Fibroblast of skin of right biceps (primary cell): Measurements from ENCODE around the gene LTB4R2.

ENCODE experiments used
- DNase-seq: peaks from one replicate; pipeline ENCODE4 v3.0.0-alpha.2; 2013

Gene LTB4R2, protein sequence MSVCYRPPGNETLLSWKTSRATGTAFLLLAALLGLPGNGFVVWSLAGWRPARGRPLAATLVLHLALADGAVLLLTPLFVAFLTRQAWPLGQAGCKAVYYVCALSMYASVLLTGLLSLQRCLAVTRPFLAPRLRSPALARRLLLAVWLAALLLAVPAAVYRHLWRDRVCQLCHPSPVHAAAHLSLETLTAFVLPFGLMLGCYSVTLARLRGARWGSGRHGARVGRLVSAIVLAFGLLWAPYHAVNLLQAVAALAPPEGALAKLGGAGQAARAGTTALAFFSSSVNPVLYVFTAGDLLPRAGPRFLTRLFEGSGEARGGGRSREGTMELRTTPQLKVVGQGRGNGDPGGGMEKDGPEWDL

GRCh38 chr14:24309538-24310264 lies at the start of gene LTB4R2:
LTB4R2 (plus strand) TSS chr14:24310140; CDS start chr14:24310665, 525 bp downstream.
- DNase-seq: no peak

DNA sequence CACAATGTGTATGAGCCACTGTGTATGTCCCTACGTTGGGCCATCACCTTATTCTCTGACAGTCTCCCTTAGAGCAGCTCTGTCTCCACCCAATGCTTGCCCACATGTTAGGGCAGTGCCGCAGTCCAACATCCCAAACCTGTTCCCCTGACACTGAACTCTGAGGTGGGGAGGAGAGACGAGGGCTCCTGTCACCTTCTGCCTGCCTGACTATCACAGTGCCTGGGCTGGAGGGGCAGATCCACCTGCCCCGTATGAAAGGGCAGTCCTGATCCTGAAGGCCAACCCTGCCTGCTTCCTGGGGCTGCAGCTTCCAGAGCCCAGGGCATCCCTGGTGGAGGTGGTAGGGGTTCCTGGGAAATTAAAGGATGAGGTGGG lies 49.2 kb upstream of the LTB4R2 start:
- no peak for DNase-seq

DNA sequence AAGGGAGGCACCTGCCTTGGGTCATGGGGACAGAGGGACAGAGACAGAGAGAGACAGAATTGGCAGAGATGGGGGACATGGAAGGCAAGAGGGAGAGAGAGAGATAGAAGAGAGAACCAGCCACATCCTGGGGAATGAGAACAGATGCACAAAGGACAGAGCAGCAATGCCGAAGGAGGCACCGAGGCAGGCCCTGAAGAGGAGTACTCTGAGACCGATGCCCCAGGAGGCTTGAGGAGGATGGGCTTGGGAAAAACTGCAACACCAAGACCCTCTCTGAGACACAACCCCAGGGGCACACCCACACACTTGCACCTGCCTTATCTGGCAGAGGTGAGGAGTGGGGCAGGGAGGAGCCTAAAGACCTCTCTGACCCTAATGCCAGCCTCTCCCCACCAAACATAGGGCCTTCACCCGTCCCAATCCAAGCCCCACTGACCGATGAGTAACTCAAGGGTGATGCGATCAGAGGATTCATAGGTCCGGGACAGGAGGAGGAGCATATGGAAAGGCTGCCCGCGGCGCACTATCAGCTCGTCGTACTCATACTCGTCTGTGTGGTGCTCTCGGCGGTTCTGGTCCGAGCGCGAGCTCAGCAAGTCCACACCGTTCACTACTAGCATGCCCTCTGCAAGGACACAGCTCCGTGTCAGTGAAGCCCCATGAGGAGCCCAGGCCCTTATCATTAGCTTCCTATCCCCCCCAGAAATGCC lies 48.5 kb upstream of the LTB4R2 start:
- no peak for DNase-seq

GRCh38 chr14:24261969-24262327 lies 48.0 kb upstream of the LTB4R2 start:
- no peak for DNase-seq

DNA sequence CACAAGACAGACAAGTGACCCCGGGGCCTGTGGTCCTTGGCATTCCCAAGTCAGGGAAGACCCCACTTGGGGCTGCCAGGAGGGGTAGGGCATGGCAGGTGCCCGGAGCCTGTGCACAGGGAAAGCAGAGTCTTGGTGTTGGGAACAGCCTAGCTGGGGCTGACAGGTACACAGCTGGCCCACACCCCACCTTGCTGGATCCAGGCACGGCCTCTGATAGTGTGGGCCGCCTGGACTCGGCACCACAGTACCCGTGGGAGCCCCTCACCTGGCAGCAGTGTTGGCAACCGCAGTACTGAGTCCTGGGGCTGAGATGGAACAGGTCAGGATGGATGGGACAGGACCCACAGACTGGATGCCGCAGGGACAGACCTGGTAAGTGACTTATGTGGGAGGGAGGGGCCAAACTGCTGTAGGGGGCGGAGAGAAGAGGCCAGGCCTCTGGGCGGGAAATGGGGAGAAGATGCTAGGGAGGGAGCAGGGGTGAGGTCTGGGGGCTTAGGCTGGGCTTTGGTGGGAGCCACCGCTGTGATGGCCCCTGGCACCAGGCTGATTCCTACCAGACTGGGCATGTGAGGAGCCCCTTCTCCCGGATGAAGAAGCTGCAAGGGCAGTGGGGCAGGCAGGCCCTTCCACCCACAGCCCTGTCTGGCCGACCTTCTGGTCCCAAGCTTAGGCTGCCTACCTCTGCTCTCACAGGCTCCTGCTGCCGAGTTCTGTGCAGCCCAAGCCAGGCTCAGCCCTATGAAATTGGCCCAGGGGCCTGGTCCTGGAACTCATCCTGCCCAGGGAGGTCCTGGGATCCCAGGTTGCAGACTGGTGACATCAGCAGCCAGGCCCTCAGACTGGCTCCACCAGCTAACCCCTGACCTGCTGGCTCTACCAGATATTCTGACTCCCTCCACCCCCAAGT lies 46.9 kb upstream of the LTB4R2 start, which contains the start of gene TGM1:
Gene TGM1, minus strand, starts transcription at position 357 of the 913 bp plus-strand sequence. CDS start 825 bp downstream, outside the sequence.
- DNase-seq: no peak

DNA sequence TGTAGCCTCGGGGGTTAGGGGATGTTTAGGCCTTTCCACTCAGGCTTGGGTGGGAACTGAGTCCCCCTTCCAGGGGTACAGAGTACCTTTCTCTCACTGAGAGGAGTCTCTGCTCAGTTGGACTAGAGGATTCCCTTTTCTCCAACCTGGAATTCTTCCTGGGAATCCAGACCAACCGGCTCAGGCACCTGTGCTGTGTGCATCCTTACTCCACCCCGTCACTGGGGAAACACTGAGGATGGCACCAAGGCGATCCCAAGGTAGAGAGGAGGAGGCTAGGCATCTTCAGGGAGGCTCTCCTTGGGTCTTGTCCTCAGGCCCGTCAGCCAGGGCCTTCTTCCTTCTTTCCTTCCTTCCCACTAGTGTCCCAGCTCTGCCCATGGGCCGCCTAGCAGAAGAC lies 46.1 kb upstream of the LTB4R2 start:
- no peak for DNase-seq

DNA sequence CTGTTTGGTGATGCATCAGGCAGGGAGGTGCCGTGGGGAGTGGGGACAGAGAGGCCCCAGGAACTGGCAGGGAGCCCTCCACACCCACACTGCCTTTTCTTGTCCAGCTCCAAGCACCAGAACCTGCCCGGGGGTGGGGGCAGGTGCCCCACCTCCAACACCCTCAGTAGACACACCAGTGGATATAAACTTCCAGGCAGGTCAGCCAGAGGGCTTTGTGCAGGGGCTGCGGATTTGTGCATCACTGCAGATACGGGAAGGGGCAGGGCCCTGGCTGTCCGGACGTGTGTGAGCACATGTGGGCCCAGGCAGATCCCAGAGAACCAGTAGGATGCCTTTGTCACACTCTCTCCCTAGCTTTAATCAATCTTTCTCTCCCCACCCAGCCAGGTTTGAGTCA lies 45.6 kb upstream of the LTB4R2 start:
- DNase-seq: no peak

DNA sequence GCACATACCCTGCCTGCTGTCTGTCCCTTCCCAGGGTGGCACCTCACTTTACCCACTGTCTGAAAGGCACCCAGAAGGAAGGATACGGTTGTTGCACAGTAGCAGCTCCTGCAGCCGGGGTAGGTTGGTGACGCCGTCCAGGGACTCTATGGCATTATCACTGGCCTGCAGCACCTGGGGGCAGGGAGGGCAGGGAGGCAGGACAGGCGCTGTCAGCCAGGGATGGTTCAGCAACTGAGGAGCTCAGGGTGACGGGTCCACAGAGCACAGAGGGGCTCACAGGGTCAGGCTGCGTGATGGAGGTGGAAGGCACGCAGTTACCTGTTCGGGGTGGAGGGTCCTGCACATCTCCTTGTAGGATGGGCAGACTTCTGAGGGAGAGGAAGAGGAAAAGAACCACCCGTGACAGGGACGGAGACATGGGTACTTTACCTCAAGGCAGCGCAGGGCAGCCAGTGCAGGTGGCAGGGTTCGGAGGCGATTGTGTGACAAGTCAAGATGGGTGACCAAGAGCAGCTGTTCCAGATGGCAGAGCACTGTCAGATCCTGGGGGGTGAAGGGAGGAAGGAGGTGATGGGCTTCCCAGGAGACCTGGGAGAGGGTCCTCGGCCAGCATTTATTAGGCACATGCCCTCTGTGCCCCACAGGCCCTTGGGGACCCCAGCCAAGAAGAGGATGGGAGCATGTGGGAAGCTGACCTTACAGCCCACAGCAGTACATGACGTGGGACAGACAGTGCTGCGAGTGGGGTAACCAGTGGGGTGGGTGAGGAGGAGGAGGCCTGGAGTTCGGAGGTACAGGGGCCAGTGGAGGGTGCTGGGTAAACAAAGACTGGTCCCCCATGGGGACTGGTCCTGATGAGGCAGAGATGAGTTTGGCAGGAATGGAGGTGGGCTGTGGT lies 43.3 kb upstream of the LTB4R2 start:
- no peak for DNase-seq

- DNase-seq: no peak
Measured at GRCh38 chr14:24267516-24267915, 42.4 kb upstream of the LTB4R2 start.

GRCh38 chr14:24268225-24268624 lies 41.7 kb upstream of the LTB4R2 start:
- DNase-seq: no peak

DNA sequence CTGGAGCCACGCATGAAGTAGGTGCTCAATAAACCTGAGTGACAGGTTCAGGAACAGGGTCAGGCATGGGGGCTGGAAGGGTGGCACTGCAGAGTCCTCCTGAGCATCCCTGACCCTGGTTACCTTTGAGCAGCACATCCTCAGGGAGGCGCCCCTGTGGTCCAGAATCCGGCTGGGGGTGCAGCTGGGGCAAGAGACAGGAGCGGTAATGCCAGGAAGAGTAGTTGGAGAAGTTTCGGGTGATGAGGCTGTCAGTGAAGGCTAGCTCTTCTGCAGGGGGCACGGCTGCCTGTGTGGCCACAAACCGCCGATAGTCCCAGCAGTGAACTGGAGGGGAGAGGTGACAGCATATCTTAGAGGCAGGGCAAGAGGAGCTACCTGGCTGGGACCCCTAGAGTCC lies 40.6 kb upstream of the LTB4R2 start:
- no peak for DNase-seq

DNA sequence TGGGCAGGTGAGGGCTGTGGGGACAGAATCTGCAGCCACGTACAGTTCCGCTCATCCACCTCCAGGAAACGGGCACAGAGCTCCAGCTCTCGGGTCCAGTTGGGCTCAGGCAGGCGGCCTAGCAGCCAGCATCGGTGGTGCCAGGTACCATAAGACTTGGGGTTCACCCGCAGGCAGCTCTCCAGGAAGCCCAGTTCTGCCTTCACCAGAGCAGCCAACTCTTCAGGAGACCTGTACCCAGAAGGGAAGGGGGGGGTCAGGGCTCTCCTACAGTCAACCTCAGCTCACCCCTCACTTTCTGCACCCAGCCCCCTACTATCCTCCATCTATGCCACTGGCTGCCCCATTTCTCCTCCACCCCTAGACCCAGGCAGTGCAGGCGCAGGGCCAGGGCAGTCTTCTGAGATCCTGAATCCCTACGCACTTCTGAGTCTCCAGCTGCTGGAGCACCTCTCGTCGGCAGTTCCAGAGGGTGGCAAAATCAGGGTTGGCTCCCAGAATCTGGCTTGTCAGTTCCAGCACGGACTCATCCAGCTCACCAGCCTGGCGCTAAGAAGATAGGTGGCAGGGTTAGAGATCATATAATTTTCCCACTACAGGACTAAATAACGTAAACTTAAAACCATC lies 39.9 kb upstream of the LTB4R2 start:
- no peak for DNase-seq

DNA sequence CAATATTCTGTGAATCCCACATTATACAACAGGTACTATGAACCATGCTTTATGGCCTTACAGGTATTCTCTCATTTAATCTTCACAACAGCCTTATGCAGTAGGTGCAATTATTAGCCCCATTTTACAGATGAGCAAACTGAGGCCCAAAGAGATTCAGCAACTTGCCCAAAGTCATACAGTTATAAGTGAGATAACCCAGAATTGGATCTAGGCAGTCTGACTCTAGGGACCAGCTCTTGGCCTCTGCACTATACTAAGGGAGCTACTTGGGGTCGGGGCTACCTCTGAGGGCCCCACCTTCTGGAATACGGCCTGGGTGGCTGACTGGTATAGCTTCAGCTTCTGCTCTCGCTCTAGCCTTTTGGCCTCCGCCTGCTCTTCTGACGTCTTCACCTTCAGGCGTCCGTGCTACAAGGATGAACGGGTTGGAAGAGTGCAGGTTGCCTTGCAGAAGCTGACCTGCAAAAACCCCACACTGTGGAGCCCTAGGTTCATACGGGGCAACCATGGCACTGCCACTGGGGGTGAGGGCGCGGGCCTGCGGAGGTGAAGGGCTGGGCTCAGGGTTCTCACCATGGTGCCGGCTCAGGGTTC lies 39.3 kb upstream of the LTB4R2 start:
- DNase-seq: no peak

DNA sequence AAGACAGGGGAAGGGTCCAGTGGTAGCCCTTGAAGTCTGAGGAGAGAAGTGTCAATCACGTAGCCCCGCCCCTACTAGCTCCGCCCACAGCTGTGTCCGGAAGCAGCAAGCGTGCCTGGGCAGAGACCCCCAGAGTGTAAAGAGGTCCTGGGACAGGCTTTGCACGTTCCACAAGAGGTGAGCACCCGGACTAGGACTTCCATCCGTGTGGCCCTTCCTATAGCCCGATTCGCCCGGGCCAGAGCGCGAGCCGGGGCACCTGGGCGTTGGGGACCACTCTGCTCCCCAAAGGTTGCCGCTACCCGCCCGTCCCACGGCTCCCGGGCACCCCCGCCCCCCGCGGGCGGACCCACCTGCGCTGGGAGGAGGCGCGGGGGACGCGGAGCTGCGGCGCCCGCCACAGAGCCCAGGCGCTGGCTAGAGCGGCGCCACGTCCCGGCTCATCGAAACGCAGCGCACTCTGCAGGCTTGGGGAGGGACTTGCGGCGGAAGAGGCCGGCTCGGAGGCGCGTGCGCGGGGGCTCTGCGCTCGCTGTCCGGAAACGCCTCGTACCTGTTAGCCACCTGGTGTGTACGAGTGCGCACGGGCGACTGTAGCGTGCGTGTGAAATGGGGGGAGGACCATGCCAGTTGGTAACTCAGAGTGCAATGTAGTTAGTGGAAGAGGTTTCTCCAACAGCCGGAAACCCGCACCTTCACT lies 38.7 kb upstream of the LTB4R2 start, which contains the start of gene RABGGTA:
Gene RABGGTA, minus strand, starts transcription at position 464 of the 700 bp plus-strand sequence. CDS start 482 bp downstream, outside the sequence.
- peak; percentile 88 for DNase-seq

DNA sequence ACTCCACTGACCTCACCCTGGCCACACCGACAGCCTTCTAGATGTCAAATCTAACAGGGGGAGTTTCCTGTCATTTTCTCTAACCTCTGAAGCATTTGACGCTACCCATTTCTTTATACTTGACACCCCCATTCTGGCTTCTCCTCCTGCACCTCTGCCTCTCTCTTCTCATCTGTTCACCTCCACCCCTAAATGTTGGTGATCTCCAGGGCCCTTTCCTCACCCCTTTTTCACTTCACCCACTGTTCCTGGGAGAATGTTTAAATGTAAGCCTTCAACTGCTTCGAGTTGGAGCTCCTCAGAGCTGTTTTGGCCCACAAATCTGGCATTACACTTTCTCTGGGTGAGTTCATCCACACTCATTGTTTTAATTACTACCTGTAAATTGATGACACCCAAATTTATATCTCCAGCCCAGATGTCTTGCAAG lies 38.1 kb upstream of the LTB4R2 start:
- no peak for DNase-seq

DNA sequence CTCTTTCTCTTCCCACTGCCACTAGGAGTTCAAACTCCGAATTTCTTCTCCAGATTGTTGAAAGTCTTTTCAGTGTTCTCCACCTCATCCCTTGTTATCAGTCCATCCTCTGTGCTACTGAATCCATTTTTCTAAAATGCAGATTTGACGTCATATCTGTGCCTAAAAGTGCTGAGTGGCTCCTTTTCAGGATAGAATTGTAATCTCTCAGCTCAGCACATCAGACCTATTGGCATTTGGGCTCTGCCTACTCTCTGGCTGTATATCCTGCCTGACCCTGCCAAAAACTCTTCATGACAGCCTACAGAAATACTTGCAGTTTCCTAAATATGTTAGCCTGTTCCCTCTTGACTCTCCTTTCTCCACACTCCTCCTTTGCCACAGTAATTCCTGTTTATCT lies 37.5 kb upstream of the LTB4R2 start:
- DNase-seq: no peak

DNA sequence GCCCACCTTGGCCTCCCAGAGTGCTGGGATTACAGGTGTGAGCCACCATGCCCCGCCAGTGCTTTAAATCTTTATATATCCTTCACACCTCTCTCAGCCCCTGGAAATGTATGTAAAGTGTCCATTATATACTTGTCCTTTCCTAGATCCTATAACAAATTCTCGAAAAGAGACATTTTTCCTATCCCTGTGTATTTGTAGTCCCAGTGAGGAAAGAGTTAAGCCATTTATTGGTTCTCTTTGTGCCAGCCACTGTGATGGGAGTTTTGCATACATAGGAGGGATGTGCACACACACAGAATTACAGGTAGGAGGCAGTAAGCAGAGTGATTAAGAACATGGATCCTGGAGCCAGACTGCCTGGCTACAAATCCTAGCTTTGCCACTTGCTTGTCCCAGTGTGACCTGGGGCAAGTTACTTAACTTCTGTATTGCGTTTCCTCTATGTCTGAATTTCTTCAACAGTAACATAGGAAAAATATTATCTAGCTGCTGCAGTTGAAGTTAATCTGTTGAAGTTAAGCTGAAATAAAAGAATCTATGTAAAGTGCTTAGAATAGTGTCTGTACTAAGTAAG lies 36.4 kb upstream of the LTB4R2 start:
- no peak for DNase-seq

DNA sequence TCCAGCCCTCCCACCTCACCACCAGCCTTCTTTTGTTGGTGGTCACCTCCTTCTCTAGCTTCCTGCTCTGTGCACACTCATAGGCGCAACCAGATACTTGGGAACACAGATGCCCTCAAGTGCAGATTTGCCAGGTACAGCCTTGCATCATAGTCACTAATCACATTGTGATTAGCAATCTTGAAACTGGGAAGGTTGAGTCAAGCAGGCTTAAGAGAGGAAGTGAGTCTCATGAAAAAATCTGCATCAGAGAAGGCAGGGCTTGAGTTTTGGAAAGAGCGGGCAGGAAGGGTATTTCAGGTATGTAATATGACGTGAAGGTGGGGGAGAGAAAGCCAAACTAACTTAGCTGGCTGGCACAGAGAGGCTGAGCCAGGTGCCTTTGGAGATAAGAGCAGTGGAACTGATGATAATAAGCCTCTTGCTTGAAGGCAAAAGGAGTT lies 35.8 kb upstream of the LTB4R2 start:
- no peak for DNase-seq

DNA sequence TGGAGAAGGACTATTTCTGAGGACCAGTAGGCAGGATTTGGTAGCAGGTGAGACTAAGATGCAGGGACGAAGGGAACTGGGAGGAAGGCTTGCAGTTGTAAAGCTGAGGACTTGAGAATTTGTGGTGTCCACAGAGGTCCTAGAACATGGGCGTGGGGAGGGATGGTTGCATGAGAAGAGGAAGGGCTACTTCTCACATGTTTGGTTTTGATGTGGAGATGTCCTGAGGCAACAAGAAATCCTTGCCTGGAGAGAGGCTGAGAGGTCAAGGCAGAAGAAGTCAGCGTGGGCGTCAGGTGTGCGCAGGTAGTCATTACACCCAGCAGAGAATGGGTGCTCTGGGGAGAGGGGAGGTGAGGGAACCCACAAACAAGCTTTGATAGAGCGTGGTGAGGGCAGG lies 32.9 kb upstream of the LTB4R2 start:
- no peak for DNase-seq
